OCI-LY7 (cell line): ENCODE measurements around the gene MTHFD1.

Experiments
- CTCF ChIP-seq: fragments of 200-600 bp; sonication (generic); conservative IDR thresholded peaks from 2 replicates; pipeline ENCODE4 v1.5.1; 2014; ENCODE audit warnings: mild to moderate bottlenecking, antibody characterized with exemption, low read length, moderate library complexity, mixed read lengths
- EZH2phosphoT487 ChIP-seq: fragments of 200-600 bp; sonication (generic); IDR thresholded peaks from 2 replicates; pipeline ENCODE4 v1.6.1; 2018; ENCODE audit warnings: low read depth, borderline replicate concordance, mild to moderate bottlenecking, mixed run types, antibody characterized with exemption, low read length, moderate library complexity, mixed read lengths

- TF ChIP-seq EZH2phosphoT487 (no peak), CTCF (no peak)
Measured at GRCh38 chr14:64416348-64416932, 28.3 kb downstream of the MTHFD1 start.
